ENCODE results near the gene GPR84. TPM values are rescaled to one million over a fixed set of nuclear protein-coding genes. Genes with fewer than 3 reads are reported as not detected.

Gene GPR84
- total and polyA plus RNA-seq, 2 donors (not counting 3 experiments of a cell fraction or from before 2014, with no cell fraction given) = not detected

DNA sequence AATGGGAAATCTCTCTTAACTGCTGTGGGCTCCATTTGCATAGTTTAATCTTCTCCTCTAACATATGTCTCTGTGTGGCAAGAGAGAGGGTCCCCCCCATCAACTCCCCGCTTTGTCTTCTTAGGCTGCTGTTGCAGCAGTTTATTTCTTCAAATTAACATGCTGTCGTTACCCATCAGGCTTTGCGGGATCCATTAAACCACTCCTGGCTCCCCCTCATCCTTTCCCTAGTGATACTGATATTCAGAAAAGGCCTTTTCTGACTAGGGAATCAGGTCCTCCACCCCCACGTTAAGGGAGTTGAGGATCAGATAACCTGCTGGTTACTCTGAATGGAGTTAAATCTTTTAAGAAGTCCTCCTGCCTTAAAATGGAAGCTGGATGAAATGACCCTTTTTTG lies 15.2 kb downstream of the GPR84 start:
- no peak overlapping the region for H3K9ac ChIP-seq (replicated peaks; ENCODE audit: extremely low read depth, insufficient read depth, low read length)
- H3K36me3 ChIP-seq (ENCODE audit: control insufficient read depth in 2 of 2, extremely low read depth in 1 of 2, insufficient read depth in 2 of 2, low read length in 2 of 2) = peaks cover 28 to 31% of the 10 kb centered on the region in 2 experiments
- dilution Hi-C loops (cut with MboI; ENCODE audit: extremely low pct_ligation_motif_present, low sequenced_read_pairs) (no loop called here), intact Hi-C loops (cut with micrococcal nuclease) (no loop called here)
- ChIA-PET POLR2A (no interaction called here), CTCF (interaction anchor here (0.8 to 1.3 kb wide), 3 partner anchors 11 to 30 kb away, joined by 3 read pairs; no protein-coding TSS in a partner anchor)
- no peaks in the 10 kb centered on the region for H3K9me3 ChIP-seq (replicated peaks; ENCODE audit: control insufficient read depth, insufficient read depth, low read length)
- H4K20me1 ChIP-seq (replicated peaks; ENCODE audit: control insufficient read depth, extremely low read depth, insufficient read depth, low read length) = no peaks in the 10 kb centered on the region
- H3K4me1 ChIP-seq (ENCODE audit: control insufficient read depth, extremely low read depth, insufficient read depth, low read length) = no peaks in the 10 kb centered on the region
- no TSS peak for BruUV-seq (replicated peaks)
- no peak overlapping the region for H3K4me3 ChIP-seq (replicated peaks in 1 of 3; ENCODE audit: insufficient read depth in 1 of 3, low read depth in 1 of 3, low read length in 3 of 3)
- no peaks in the 10 kb centered on the region for H3K27me3 ChIP-seq (ENCODE audit: control insufficient read depth in 2 of 2, insufficient read depth in 2 of 2, low read length in 2 of 2)
- H2AFZ ChIP-seq (ENCODE audit: low read depth, low read length) = no peak overlapping the region
- DNase-seq (ENCODE audit: low read depth, low spot score) = no peak
- TF ChIP-seq MYC (IDR thresholded peaks at IDR 0.05; ENCODE audit: low read depth, low read length) (no peak), JUN (IDR thresholded peaks at IDR 0.05; ENCODE audit: borderline replicate concordance, insufficient read depth, insufficient read length, low read depth) (no peak), GATA2 (IDR thresholded peaks at IDR 0.05; ENCODE audit: insufficient read depth, insufficient read length, low read depth, low read length) (no peak), EZH2 (IDR thresholded peaks at IDR 0.05; ENCODE audit: borderline replicate concordance, low read depth, low read length, severe bottlenecking) (no peak), FOS (IDR thresholded peaks at IDR 0.05; ENCODE audit: borderline replicate concordance, insufficient read depth, low read length) (no peak), POLR2A (IDR thresholded peaks at IDR 0.05; ENCODE audit: low read depth, low read length) (no peak), POLR2AphosphoS5 (IDR thresholded peaks at IDR 0.05; ENCODE audit: insufficient read depth, low read depth, low read length) (no peak)
- TF ChIP-seq, protein P1, sequence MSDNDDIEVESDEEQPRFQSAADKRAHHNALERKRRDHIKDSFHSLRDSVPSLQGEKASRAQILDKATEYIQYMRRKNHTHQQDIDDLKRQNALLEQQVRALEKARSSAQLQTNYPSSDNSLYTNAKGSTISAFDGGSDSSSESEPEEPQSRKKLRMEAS (IDR thresholded peaks at IDR 0.05; ENCODE audit: insufficient read depth, insufficient read length) = no peak
- TF ChIP-seq, protein P2, sequence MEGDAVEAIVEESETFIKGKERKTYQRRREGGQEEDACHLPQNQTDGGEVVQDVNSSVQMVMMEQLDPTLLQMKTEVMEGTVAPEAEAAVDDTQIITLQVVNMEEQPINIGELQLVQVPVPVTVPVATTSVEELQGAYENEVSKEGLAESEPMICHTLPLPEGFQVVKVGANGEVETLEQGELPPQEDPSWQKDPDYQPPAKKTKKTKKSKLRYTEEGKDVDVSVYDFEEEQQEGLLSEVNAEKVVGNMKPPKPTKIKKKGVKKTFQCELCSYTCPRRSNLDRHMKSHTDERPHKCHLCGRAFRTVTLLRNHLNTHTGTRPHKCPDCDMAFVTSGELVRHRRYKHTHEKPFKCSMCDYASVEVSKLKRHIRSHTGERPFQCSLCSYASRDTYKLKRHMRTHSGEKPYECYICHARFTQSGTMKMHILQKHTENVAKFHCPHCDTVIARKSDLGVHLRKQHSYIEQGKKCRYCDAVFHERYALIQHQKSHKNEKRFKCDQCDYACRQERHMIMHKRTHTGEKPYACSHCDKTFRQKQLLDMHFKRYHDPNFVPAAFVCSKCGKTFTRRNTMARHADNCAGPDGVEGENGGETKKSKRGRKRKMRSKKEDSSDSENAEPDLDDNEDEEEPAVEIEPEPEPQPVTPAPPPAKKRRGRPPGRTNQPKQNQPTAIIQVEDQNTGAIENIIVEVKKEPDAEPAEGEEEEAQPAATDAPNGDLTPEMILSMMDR (IDR thresholded peaks at IDR 0.05; ENCODE audit: extremely low read depth in 1 of 2, insufficient read depth in 1 of 2, low read depth in 1 of 2, low read length in 2 of 2) = no peak
- no peaks in the 10 kb centered on the region for H3K9me1 ChIP-seq (replicated peaks; ENCODE audit: control insufficient read depth, extremely low read depth, insufficient read depth, low read length)
- no peak for FAIRE-seq
- H3K27ac ChIP-seq (ENCODE audit: insufficient read depth, low read depth, low read length) = no peak overlapping the region
- no peak overlapping the region for H3K4me2 ChIP-seq (ENCODE audit: insufficient read depth, low read length)
- no peaks in the 10 kb centered on the region for H3K79me2 ChIP-seq (ENCODE audit: control insufficient read depth, insufficient read depth, low read length)

Measured in endothelial cell of umbilical vein (primary cell).